PC-3 (cell line): ENCODE measurements around the gene DLEC1. TPM values are rescaled to one million over a fixed set of nuclear protein-coding genes. Genes with fewer than 3 reads are reported as not detected.
"Not testable (repeated sequence)": the region's sequence is repeated elsewhere in the genome, so short reads cannot be mapped to it uniquely, and the experiment has no call there.

Source experiments
- ATAC-seq: fragments of 200-7000 bp; cut with Tn5 transposase; 2 replicates; pipeline ENCODE4 v1.9.1; 2020; ENCODE audit warnings: mild to moderate bottlenecking, moderate library complexity
- BruUV-seq: library from RNA; stranded (reverse); fragments of 400-500 nt; replicated peaks from 2 replicates; lab custom pipeline; 2021; lab: Mats Ljungman, UMichigan
- CTCF ChIA-PET: fragments of 300-600 bp; sonication (Branson Sonifier 250); formaldehyde crosslinking; loops from one replicate; lab custom pipeline; 2022; ENCODE audit warnings: antibody characterized with exemption; lab: Charles Lee
- POLR2A ChIA-PET: fragments of 300-600 bp; sonication (Branson Sonifier 250); formaldehyde crosslinking; loops from one replicate; lab custom pipeline; 2022; ENCODE audit warnings: antibody characterized with exemption; ENCODE audit not compliant: unreplicated experiment; lab: Charles Lee
- DNase-seq: peaks from one replicate; pipeline ENCODE4 v3.0.0-alpha.2; 2015
- H2AFZ ChIP-seq: fragments of 300-600 bp; sonication (generic); 2 replicates; pipeline ENCODE4 v1.6.0; 2016; ENCODE audit warnings: antibody characterized with exemption, low read length
- H3F3A ChIP-seq: fragments of 300-600 bp; sonication (generic); one replicate; pipeline ENCODE4 v1.6.0; 2017; ENCODE audit warnings: antibody characterized with exemption, low read length, control low read depth, mild to moderate bottlenecking; ENCODE audit not compliant: unreplicated experiment
- H3K27ac ChIP-seq: fragments of 300-600 bp; sonication (generic); 2 replicates; pipeline ENCODE4 v1.5.1; 2016; ENCODE audit warnings: mild to moderate bottlenecking, low read length
- H3K27me3 ChIP-seq: fragments of 300-600 bp; sonication (generic); 2 replicates; pipeline ENCODE4 v1.6.1; 2016; ENCODE audit warnings: low read length, mixed read lengths
- H3K36me3 ChIP-seq: fragments of 300-600 bp; sonication (generic); 2 replicates; pipeline ENCODE4 v1.6.1; 2016; ENCODE audit warnings: low read depth, mixed run types, low read length, mixed read lengths
- H3K4me1 ChIP-seq: fragments of 300-600 bp; sonication (generic); 2 replicates; pipeline ENCODE4 v1.5.1; 2016; ENCODE audit warnings: low read length; ENCODE audit not compliant: insufficient read depth
- H3K4me2 ChIP-seq: fragments of 300-600 bp; sonication (generic); 2 replicates; pipeline ENCODE4 v1.6.0; 2016; ENCODE audit warnings: low read length
- H3K4me3 ChIP-seq: fragments of 300-600 bp; sonication (generic); 2 replicates; pipeline ENCODE4 v1.5.1; 2016; ENCODE audit warnings: mild to moderate bottlenecking, low read length, mixed read lengths
- H3K79me2 ChIP-seq: fragments of 300-600 bp; sonication (generic); 2 replicates; pipeline ENCODE4 v1.6.1; 2017; ENCODE audit warnings: low read length, mixed read lengths
- H3K9ac ChIP-seq: fragments of 300-600 bp; sonication (generic); 2 replicates; pipeline ENCODE4 v1.6.0; 2016; ENCODE audit warnings: mild to moderate bottlenecking, low read length
- H3K9me2 ChIP-seq: fragments of 300-600 bp; sonication (generic); replicated peaks from 2 replicates; pipeline ENCODE4 v1.6.1; 2016; ENCODE audit warnings: mixed run types, low read length, mixed read lengths
- H3K9me3 ChIP-seq: fragments of 300-600 bp; sonication (generic); 2 replicates; pipeline ENCODE4 v1.6.1; 2016; ENCODE audit warnings: low read length, mixed read lengths
- H4K20me1 ChIP-seq: fragments of 300-600 bp; sonication (generic); 2 replicates; pipeline ENCODE4 v1.6.1; 2016; ENCODE audit warnings: low read length, mixed read lengths
- EZH2 ChIP-seq: fragments of 300-600 bp; sonication (generic); IDR thresholded peaks from one replicate; pipeline ENCODE4 v1.6.1; 2017; ENCODE audit warnings: antibody characterized with exemption, mild to moderate bottlenecking, low read length; ENCODE audit not compliant: unreplicated experiment
- EZH2phosphoT487 ChIP-seq: fragments of 300-600 bp; sonication (generic); IDR thresholded peaks from 2 replicates; pipeline ENCODE4 v1.6.1; 2018; ENCODE audit warnings: mild to moderate bottlenecking, antibody characterized with exemption, low read length, borderline replicate concordance
- intact Hi-C: fragments of 100-400 bp; cut with micrococcal nuclease; formaldehyde crosslinking; loops from 2 replicates; pipeline ENCODE4 v1.9.0; 2023
- total RNA-seq: library from RNA; depleted of rRNA; stranded (reverse); fragments of >200 nt; gene quantifications from 2 replicates; pipeline ENCODE4 v1.2.3, GENCODE V29; 2014
- TF ChIP-seq, protein P1 (sequence below): fragments of 300-600 bp; sonication (generic); conservative IDR thresholded peaks from 2 replicates; pipeline ENCODE4 v1.5.1; 2017; ENCODE audit warnings: antibody characterized with exemption, low read depth, mild to moderate bottlenecking, low read length

The DLEC1 gene
- total RNA-seq, 1 experiment from 2014 or later, result not detected

DNA sequence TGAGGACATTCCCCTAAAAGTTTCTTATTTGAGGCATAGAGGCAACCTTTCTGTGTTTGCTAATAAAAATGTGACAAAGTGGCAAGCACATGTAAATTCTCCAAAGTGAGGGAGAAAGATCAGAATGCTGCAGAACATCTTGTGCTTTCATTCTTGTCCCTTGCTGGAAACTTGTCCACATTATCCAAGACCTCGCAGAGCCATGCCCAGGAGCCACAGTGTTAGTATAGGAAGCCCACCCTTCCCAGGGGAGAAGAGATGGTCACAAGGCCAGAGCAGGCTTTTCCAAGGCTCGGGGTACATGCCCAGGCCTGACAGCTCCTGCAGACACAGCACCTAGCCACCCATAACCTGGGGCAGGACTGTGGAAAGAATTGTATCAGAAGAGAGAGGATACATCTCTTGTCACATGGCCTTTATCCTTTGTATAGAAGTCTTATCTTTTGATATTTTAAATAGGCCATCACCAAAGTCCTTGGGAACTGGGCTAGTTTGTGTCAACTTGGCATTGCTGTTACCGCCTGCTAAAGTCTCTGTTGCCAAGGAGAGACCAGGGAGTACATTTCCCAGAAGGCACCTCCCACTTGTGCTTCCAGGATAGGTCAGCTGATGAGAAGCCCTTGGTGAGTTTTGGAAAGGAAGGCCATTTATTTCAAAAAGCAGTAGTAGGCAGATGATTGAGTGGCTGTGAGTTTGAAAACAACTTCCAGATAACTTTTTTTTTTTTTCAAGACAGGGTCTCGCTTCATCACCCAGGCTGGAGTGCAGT, 10.5 kb downstream of the DLEC1 start:
- TF ChIP-seq EZH2, result no peak
- TF ChIP-seq, protein P1, sequence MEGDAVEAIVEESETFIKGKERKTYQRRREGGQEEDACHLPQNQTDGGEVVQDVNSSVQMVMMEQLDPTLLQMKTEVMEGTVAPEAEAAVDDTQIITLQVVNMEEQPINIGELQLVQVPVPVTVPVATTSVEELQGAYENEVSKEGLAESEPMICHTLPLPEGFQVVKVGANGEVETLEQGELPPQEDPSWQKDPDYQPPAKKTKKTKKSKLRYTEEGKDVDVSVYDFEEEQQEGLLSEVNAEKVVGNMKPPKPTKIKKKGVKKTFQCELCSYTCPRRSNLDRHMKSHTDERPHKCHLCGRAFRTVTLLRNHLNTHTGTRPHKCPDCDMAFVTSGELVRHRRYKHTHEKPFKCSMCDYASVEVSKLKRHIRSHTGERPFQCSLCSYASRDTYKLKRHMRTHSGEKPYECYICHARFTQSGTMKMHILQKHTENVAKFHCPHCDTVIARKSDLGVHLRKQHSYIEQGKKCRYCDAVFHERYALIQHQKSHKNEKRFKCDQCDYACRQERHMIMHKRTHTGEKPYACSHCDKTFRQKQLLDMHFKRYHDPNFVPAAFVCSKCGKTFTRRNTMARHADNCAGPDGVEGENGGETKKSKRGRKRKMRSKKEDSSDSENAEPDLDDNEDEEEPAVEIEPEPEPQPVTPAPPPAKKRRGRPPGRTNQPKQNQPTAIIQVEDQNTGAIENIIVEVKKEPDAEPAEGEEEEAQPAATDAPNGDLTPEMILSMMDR, result no peak
- TF ChIP-seq EZH2phosphoT487, result no peak
- intact Hi-C loops, result no loop called here
- no TSS peak for BruUV-seq

DNA sequence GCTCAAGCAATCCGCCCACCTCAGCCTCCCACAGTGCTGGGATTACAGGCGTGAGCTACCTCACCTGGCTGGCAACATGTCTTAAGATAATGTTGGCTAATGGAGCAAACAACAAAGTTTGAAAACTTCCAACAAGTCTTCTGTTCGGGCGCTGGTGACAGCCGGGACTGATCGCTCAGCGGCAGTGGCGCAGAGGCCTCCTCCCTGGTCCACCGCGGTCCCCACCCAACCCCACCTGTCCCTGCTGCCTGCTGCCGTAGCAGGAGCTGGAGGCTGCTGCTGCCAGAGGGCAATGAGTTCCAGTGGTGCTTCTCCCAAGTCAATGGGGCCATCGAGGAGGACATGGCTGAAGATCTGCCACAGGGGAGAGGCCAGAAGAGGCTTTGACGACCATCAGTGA, 12.1 kb downstream of the DLEC1 start:
- Histone ChIP-seq H3K36me3 (no peaks in the 10 kb centered on the region), H3K4me1 (no peaks in the 10 kb centered on the region), H3K27me3 (no peaks in the 10 kb centered on the region; the same call in 1 of the 2 replicates), H3K9me3 (no peaks in the 10 kb centered on the region), H3K79me2 (no peaks in the 10 kb centered on the region), H3K4me3 (no peak overlapping the region), H2AFZ (no peak overlapping the region), H3K9ac (no peak overlapping the region), H4K20me1 (no peaks in the 10 kb centered on the region), H3F3A (no peaks in the 10 kb centered on the region), H3K9me2 (no peaks in the 10 kb centered on the region; the same call in 1 of the 2 replicates), H3K27ac (no peak overlapping the region), H3K4me2 (no peak overlapping the region)
- ChIA-PET POLR2A (no interaction called here), CTCF (no interaction called here)
- DNase-seq (no peak), ATAC-seq (no peak)
- BruUV-seq, result no TSS peak
- intact Hi-C loops, result no loop called here
- no peak for TF ChIP-seq EZH2

More for the DNA sequence above, 10.5 kb downstream of the DLEC1 start:
- Histone ChIP-seq H3K27me3 (no peaks in the 10 kb centered on the region; the same call in 1 of the 2 replicates), H3K79me2 (no peaks in the 10 kb centered on the region), H3K4me3 (no peak overlapping the region), H3F3A (no peaks in the 10 kb centered on the region), H3K4me2 (no peak overlapping the region), H3K9ac (no peak overlapping the region), H3K9me3 (no peaks in the 10 kb centered on the region), H4K20me1 (no peaks in the 10 kb centered on the region), H3K4me1 (no peaks in the 10 kb centered on the region), H3K9me2 (no peaks in the 10 kb centered on the region; the same call in 1 of the 2 replicates), H3K27ac (no peak overlapping the region), H3K36me3 (no peaks in the 10 kb centered on the region), H2AFZ (no peak overlapping the region)
- ChIA-PET POLR2A (no interaction called here), CTCF (no interaction called here)
- no peak for ATAC-seq
- DNase-seq, result no peak

DNA sequence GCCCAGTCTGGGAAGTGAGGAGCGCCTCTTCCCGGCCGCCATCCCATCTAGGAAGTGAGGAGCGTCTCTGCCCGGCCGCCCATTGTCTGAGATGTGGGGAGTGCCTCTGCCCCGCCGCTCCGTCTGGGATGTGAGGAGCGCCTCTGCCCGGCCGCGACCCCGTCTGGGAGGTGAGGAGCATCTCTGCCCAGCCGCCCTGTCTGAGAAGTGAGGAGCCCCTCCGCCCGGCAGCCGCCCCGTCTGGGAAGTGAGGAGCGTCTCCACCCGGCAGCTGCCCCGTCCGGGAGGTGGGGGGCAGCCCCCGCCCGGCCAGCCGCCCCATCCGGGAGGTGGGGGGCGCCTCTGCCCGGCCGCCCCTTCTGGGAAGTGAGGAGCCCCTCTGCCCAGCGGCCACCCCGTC, 14.3 kb downstream of the DLEC1 start:
- H3F3A ChIP-seq, H3K4me2 ChIP-seq, POLR2A ChIA-PET, CTCF ChIA-PET, H3K4me3 ChIP-seq, H3K27me3 ChIP-seq, H3K9ac ChIP-seq, H3K36me3 ChIP-seq, BruUV-seq, H3K4me1 ChIP-seq, H2AFZ ChIP-seq, ATAC-seq, H3K9me2 ChIP-seq, intact Hi-C loops, DNase-seq, H3K79me2 ChIP-seq, H4K20me1 ChIP-seq, H3K9me3 ChIP-seq, H3K27ac ChIP-seq: not testable (repeated sequence)

DNA sequence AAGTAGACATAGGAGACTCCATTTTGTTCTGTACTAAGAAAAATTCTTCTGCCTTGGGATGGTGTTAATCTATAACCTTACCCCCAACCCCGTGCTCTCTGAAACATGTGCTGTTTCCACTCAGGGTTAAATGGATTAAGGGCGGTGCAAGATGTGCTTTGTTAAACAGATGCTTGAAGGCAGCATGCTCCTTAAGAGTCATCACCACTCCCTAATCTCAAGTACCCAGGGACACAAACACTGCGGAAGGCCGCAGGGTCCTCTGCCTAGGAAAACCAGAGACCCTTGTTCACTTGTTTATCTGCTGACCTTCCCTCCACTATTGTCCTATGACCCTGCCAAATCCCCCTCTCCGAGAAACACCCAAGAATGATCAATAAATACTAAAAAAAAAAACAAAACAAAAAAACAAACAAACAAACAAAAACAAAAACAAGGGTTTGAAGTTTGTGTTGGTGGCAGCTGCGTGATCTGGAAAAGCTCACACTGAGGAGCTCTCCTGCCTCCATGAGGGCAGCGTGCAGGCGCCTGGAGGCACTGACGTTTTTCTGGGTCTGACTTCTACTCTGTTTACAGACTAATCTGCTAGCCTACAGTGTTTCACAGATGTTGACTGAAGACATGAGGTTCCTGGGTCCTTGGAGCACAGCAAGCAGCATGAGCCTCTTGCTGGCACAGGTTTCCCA, 14.9 kb downstream of the DLEC1 start:
- ATAC-seq, DNase-seq, H2AFZ ChIP-seq, H3K9ac ChIP-seq, H3K4me3 ChIP-seq, intact Hi-C loops, H3K4me1 ChIP-seq, BruUV-seq, H3F3A ChIP-seq, H3K36me3 ChIP-seq, POLR2A ChIA-PET, CTCF ChIA-PET, H3K9me3 ChIP-seq, H3K27ac ChIP-seq, H3K79me2 ChIP-seq, H3K9me2 ChIP-seq, H3K27me3 ChIP-seq, H3K4me2 ChIP-seq, H4K20me1 ChIP-seq: not testable (repeated sequence)
